Activated CD8-positive, alpha-beta T cell treated with anti-CD3 and anti-CD28 coated beads, Interleukin-2, amount 10 ng/mL, durations not matched to agents 7 days and 5 days (primary cell): Measurements from ENCODE around the gene DBF4B. TPM values are rescaled to one million over a fixed set of nuclear protein-coding genes. Genes with fewer than 3 reads are reported as not detected.

Experiments used
- ATAC-seq: fragments of 150-1000 bp; cut with Tn5 transposase; one replicate; pipeline ENCODE4 v1.10.0; 2021; ENCODE audit warnings: moderate library complexity
- CTCF ChIA-PET: fragments of 350-600 bp; sonication (Branson Sonifier 250); formaldehyde crosslinking; loops from one replicate; lab custom pipeline; 2021; ENCODE audit warnings: antibody characterized with exemption; lab: Charles Lee
- POLR2A ChIA-PET: fragments of 350-600 bp; sonication (Branson Sonifier 250); formaldehyde crosslinking; loops from one replicate; lab custom pipeline; 2021; ENCODE audit warnings: antibody characterized with exemption; lab: Charles Lee
- DNase-seq: peaks from one replicate; pipeline ENCODE4 v3.0.0-alpha.2; 2020
- H3K27ac Mint-ChIP-seq: one replicate; pipeline ENCODE4 v1.8.0; 2021; ENCODE audit warnings: mild to moderate bottlenecking, mixed read lengths
- H3K27me3 Mint-ChIP-seq: one replicate; pipeline ENCODE4 v1.8.0; 2021; ENCODE audit warnings: low read depth, mixed read lengths
- H3K36me3 Mint-ChIP-seq: one replicate; pipeline ENCODE4 v1.8.0; 2021; ENCODE audit warnings: low read depth, mixed read lengths
- H3K4me1 Mint-ChIP-seq: one replicate; pipeline ENCODE4 v1.8.0; 2021; ENCODE audit warnings: low read depth, mixed read lengths
- H3K4me3 Mint-ChIP-seq: one replicate; pipeline ENCODE4 v1.8.0; 2021; ENCODE audit warnings: mild to moderate bottlenecking, mixed read lengths
- H3K9me3 Mint-ChIP-seq: one replicate; pipeline ENCODE4 v1.8.0; 2022; ENCODE audit warnings: mixed read lengths; ENCODE audit not compliant: insufficient read depth
- total RNA-seq, 2 experiments: library from RNA; stranded (reverse); gene quantifications; one replicate each; pipeline ENCODE4 v1.2.3, GENCODE V29; 2021

Gene DBF4B
- total RNA-seq, 2 experiments from 2014 or later = 35.1 to 36.4 TPM

DNA sequence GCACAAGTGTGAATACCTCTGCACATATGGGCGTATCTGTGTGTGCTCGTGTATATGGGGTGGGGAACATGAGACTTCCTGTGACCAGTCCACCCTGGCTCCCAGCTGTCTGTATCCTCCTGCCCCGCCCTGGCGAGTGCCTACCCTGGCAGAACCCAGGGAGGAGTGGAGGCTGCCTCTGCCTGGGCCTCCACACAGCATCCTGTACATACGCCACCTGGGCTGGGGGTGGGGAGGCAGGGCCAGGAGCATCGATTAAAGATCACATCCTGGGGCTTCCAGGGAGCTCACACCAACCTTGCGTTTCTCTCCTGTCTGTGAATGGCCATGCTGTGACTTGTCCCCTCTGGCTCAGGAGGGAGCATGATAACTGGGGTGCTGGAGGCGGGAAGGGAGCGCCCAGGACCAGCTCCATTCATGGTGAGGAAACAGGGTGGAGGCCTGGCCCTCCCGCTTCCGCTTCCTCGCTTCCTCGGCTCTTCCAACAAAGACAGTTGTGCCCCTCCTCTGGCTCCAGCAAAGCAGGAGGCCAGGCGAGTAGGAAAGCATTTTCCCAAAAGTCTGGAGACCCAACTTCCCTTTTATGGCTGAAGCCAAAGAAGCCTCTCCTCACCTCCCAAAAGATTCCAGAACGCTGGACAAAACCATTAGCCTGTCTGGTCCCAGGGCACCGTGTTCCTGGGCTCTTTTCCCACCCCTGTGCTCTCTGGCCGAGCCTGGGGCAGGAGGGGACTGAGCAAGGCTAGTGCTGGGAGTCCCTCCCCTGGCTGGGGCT is 73.3 kb downstream of the DBF4B start:
- POLR2A ChIA-PET = no interaction called here
- CTCF ChIA-PET = interaction anchor here (1.4 to 8.3 kb wide), 3 partner anchors 82 to 239 kb away, joined by 3 to 161 read pairs (median 32); no protein-coding TSS in a partner anchor

DNA sequence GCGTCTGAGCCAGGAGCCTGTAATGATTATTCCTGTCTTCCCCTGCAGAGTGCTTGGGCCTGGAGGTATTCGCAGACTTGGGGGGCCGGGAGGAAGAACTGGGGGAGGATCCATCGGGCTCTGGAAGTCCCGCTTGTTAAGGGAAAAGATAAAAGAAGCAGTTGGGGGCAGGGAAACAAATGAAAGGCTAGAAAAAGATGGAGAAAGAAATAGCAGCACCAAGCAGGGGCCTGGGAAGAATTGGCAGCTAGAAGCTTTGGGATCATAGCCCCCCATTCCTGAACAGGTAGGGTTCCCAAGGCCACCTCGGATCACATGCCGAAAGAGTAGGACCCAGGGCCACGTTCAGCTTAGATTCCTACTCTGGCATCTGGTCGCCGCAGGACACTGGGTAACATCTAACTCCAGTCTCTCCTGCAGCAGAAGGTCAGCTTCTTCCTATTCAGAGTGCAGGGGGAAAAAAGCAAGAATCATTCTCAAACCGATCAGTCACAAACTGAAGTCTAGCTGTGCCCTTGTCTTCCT is 73.9 kb downstream of the DBF4B start:
- ChIA-PET CTCF (interaction anchor here (1.4 to 8.3 kb wide), 4 partner anchors 16 to 239 kb away, joined by 3 to 161 read pairs (median 18); no protein-coding TSS in a partner anchor), POLR2A (no interaction called here)
- Mint-ChIP-seq H3K27me3 (peaks cover 2% of the 10 kb centered on the region), H3K4me1 (peaks cover 6% of the 10 kb centered on the region), H3K27ac (no peak overlapping the region), H3K9me3 (no peaks in the 10 kb centered on the region), H3K4me3 (no peak overlapping the region), H3K36me3 (no peaks in the 10 kb centered on the region)
- DNase-seq = no peak
- ATAC-seq = no peak

More for the DNA sequence above, 73.3 kb downstream of the DBF4B start:
- ATAC-seq (no peak), DNase-seq (no peak)
- Mint-ChIP-seq H3K4me3 (no peak overlapping the region), H3K9me3 (no peaks in the 10 kb centered on the region), H3K27ac (no peak overlapping the region), H3K4me1 (peaks cover 6% of the 10 kb centered on the region), H3K36me3 (no peaks in the 10 kb centered on the region), H3K27me3 (peaks cover 6% of the 10 kb centered on the region)

DNA sequence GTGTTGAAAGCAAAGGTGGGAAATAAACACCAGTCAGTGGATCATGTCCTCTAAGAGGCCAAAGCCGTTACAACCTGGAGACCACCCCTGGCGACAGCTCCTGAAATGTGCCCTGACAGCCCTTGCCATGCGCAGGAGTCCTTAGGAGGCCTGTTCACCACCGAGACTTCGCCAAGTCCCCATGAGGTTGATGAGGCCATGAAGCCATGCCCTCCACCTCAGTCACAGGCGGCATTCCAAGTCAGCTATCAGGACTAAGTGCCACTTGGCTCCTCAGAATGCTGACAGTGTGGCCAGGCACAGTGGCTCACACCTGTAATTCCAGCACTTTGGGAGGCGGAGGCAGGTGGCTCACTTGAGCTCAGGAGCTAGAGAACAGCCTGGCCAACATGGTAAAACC is 77.5 kb downstream of the DBF4B start:
- DNase-seq (no peak), ATAC-seq (no peak)
- no peak overlapping the region for H3K27ac Mint-ChIP-seq
- ChIA-PET POLR2A (no interaction called here), CTCF (interaction anchor here (1.8 kb wide), 1 partner anchor 8 kb away, joined by 5 read pairs; no protein-coding TSS in a partner anchor)
- H3K4me3 Mint-ChIP-seq = no peak overlapping the region
- H3K9me3 Mint-ChIP-seq = no peaks in the 10 kb centered on the region
- H3K4me1 Mint-ChIP-seq = no peaks in the 10 kb centered on the region
- no peaks in the 10 kb centered on the region for H3K36me3 Mint-ChIP-seq
- no peaks in the 10 kb centered on the region for H3K27me3 Mint-ChIP-seq

DNA sequence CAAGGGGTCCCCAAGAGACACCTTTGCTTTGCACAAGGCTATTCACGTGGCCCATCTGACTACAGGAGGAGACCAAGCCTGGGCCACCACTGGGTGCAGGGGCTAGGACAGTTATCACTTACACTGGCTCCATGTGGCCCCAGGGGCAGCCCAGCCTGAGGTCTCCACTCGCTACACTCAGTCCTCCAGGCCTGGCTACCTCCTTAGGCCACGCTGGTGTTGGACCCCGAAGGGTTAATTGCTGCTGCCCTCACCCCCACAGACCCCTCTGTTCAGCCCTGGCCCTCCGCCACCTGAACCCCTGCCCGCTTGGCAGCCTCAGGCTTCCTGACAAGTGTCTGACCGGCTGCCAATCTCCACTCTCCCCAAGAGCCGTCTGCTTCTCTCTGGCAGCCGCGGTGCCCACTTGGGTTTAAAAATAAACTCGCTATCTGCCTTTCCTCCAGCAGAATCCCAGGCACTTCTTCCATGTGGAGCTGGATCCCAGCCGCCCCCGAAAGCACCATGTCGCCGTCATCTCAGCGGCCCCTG is 78.2 kb downstream of the DBF4B start:
- no peak for DNase-seq
- Mint-ChIP-seq H3K4me1 (no peaks in the 10 kb centered on the region), H3K36me3 (no peaks in the 10 kb centered on the region), H3K4me3 (no peak overlapping the region), H3K9me3 (no peaks in the 10 kb centered on the region), H3K27me3 (no peaks in the 10 kb centered on the region), H3K27ac (no peak overlapping the region)
- ChIA-PET CTCF (interaction anchor here (1.8 kb wide), 1 partner anchor 9 kb away, joined by 5 read pairs; no protein-coding TSS in a partner anchor), POLR2A (no interaction called here)
- no peak for ATAC-seq

DNA sequence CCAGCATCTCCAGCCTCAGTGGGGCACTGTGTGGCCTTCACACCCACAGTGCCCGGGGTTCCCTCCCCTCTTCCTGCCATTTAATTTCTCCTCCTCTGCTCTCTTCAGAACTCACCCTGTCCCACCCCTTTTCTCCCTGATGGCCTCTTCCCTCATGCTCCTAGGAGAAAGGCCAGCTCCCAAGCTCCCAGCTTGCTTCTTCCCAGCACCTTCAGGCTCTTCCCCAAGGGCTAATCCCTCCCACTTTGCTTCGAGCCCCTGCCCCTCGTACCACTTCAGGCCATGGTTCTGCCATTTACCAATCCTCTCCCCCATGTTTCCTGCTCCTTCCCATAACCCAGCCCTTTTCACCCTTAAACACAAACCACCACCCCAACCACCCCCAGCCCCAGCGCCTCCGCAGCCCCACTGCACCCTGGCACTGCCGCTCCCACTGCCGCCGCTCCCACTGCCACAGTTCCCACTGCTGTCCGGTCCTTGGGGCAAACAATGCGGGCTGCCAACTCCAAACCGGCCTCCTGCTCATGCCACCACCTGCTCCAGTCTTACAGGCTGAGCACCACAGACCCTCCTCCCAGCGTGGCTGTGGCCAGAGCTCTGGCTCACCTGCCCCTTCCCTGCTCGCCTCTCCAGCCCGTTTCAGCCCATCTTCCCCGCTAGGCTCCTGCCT is 78.9 kb downstream of the DBF4B start:
- no peaks in the 10 kb centered on the region for H3K4me1 Mint-ChIP-seq
- DNase-seq (no peak), ATAC-seq (no peak)
- CTCF ChIA-PET = interaction anchor here (1.8 kb wide), 1 partner anchor 10 kb away, joined by 5 read pairs; no protein-coding TSS in a partner anchor
- no peaks in the 10 kb centered on the region for H3K27me3 Mint-ChIP-seq
- no peaks in the 10 kb centered on the region for H3K36me3 Mint-ChIP-seq
- POLR2A ChIA-PET = no interaction called here
- H3K27ac Mint-ChIP-seq = no peak overlapping the region
- H3K9me3 Mint-ChIP-seq = no peaks in the 10 kb centered on the region
- H3K4me3 Mint-ChIP-seq = no peak overlapping the region

DNA sequence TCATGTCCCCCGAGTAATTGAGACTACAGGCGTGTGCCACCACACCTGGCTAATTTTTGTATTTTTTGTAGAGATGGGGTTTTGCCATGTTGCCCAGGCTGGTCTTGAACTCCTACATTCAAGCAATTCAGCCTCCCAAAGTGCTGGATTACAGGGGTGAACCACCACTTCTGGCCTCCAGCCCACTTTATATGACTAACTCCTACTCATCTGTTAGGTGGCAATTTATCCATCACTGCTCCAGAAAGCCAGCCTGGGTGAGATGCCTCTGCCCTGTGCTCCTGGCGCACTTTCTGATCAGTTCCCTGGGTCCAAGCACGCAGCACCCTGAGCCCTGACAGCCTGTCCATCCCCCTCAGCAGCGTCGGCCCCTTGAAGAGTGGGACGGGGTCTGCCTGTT is 79.7 kb downstream of the DBF4B start:
- Mint-ChIP-seq H3K36me3 (no peaks in the 10 kb centered on the region), H3K27ac (no peak overlapping the region), H3K27me3 (no peaks in the 10 kb centered on the region), H3K4me1 (no peaks in the 10 kb centered on the region), H3K9me3 (no peaks in the 10 kb centered on the region), H3K4me3 (no peak overlapping the region)
- CTCF ChIA-PET = no interaction called here
- POLR2A ChIA-PET = no interaction called here
- DNase-seq (no peak), ATAC-seq (no peak)

DNA sequence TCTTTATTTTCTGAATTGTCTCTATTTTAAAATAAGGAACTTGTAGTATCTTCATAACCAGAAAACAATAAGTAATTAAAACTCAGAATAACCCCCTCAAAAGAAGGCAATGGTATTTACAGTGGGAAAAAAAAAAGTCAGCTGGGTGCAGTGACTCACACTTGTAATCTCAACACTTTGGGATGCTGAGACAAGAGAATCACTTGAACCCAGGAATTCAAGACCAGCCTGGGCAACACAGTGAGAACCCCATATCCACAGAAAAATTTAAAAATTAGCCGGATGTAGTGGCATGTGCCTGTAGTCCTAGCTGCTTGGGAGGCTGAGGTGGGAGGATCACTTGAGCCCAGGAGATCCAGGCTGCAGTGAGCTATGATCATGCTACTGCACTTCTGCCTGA is 83.8 kb downstream of the DBF4B start:
- ATAC-seq (no peak), DNase-seq (no peak)
- ChIA-PET CTCF (interaction anchor here (1.0 kb wide), 1 partner anchor 13 kb away, joined by 3 read pairs; no protein-coding TSS in a partner anchor), POLR2A (no interaction called here)
- Mint-ChIP-seq H3K27me3 (peaks cover 2% of the 10 kb centered on the region), H3K36me3 (no peaks in the 10 kb centered on the region), H3K9me3 (no peaks in the 10 kb centered on the region), H3K4me3 (no peak overlapping the region), H3K27ac (no peak overlapping the region), H3K4me1 (peaks cover 5% of the 10 kb centered on the region)

DNA sequence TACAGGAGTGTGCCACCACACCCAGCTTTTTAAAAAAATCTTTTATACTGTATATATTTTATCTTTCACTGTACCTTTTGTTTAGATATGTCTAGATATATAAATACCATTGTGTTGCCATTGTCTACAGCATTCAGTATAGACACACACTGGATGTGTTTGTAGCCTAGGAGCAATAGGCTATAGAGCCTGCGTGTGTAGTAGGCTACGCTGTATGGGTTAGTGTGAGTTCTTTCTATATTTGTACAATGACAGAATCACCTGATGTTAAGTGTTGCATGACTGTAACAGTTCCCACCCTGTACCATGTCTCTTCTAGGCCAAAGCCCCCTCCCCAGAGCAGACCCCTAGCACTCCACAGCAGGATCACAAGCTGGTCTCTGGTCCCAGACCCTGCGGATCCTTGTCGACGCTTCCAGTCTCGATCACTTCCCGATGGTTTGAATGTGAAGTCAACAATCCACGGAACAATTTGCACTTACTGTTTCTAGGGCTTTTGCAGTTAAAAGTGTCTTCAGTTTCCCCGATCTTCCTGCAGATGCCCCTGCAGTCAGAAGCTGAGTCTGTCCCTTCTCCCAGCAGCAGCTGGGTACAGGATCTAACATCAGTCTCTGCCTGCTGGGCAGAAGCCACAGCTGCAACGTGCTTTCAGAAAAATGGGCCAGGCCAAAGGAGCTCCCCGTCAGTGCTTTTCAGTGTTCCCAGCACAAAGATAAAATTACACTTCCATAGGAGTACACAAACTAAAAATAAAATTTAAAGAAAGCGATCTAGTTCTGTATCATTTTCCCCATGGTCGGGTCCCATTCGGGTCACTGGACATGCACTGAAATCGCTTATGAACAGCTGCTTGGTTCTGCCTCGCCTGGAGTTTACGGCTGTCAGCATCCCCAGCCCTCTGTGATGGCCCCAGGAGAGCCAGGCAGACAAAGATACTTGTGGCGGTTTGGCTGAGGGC is 85.7 kb downstream of the DBF4B start:
- no peak overlapping the region for H3K27ac Mint-ChIP-seq
- ATAC-seq (no peak), DNase-seq (no peak)
- ChIA-PET CTCF (interaction anchor here (2.4 kb wide), 1 partner anchor 15 kb away, joined by 11 read pairs; no protein-coding TSS in a partner anchor), POLR2A (no interaction called here)
- H3K4me1 Mint-ChIP-seq = peaks cover 17% of the 10 kb centered on the region
- H3K36me3 Mint-ChIP-seq = no peaks in the 10 kb centered on the region
- H3K9me3 Mint-ChIP-seq = no peaks in the 10 kb centered on the region
- no peak overlapping the region for H3K4me3 Mint-ChIP-seq
- peaks cover 2% of the 10 kb centered on the region for H3K27me3 Mint-ChIP-seq

DNA sequence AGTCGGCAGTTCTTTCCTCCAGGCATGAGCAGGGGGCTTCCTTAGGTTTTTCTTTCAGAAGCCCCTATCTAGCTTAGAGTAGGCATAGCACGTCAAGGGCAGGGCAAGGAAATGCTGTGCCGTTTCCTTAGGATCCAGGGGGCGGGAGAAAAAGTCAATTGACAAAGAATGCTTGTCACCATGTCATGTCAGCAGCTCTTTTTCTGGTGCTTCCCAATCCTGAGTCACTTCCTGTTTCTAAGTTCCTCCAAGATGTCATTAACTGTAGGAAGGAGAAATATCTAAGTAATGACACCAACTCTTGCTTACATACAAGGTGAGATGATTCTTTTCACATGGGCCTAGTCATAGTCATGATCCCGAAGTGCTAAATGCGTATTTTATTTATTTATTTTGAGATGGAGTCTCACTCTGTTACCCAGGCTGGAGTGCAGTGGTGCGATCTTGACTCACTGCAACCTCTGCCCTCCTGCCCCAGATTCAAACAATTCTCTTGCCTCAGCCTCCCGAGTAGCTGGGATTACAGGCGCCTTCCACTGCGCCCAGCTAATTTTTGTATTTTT is 86.5 kb downstream of the DBF4B start:
- CTCF ChIA-PET = interaction anchor here (2.4 kb wide), 1 partner anchor 16 kb away, joined by 11 read pairs; no protein-coding TSS in a partner anchor
- peaks cover 17% of the 10 kb centered on the region for H3K4me1 Mint-ChIP-seq
- peaks cover 2% of the 10 kb centered on the region for H3K27me3 Mint-ChIP-seq
- H3K9me3 Mint-ChIP-seq = no peaks in the 10 kb centered on the region
- ATAC-seq = no peak
- H3K36me3 Mint-ChIP-seq = no peaks in the 10 kb centered on the region
- H3K27ac Mint-ChIP-seq = peak overlapping the region; percentile 24
- no peak overlapping the region for H3K4me3 Mint-ChIP-seq
- POLR2A ChIA-PET = no interaction called here
- no peak for DNase-seq

DNA sequence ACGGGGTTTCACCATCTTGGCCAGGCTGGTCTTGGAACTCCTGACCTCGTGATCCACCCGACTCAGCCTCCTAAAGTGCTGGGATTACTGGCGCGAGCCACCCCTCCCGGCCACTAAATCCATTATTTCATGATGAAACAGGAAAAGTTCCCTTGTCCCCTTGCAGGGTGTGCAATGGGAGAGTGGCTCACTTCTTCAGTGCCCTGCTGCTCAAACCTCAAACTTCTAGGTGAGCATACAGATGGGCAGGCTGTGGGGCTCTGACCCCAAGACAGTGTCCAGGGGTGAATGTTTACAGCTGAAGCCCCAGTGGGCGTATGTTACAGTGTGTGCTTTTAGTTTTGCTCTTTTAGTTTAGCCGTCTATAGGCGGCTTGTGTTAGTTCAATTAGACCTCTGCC is 87.0 kb downstream of the DBF4B start:
- H3K36me3 Mint-ChIP-seq = no peaks in the 10 kb centered on the region
- DNase-seq (no peak), ATAC-seq (no peak)
- H3K9me3 Mint-ChIP-seq = no peaks in the 10 kb centered on the region
- H3K4me1 Mint-ChIP-seq = peaks cover 17% of the 10 kb centered on the region
- H3K4me3 Mint-ChIP-seq = no peak overlapping the region
- ChIA-PET POLR2A (no interaction called here), CTCF (interaction anchor here (2.4 kb wide), 1 partner anchor 16 kb away, joined by 11 read pairs; no protein-coding TSS in a partner anchor)
- H3K27me3 Mint-ChIP-seq = peaks cover 2% of the 10 kb centered on the region
- H3K27ac Mint-ChIP-seq = no peak overlapping the region
